ENCODE results near the gene NUDT3. TPM values are rescaled to one million over a fixed set of nuclear protein-coding genes. Genes with fewer than 3 reads are reported as not detected.
A peak's percentile ranks its signal among the peaks of the same experiment; 100 is the strongest.

The NUDT3 gene
- total and polyA plus RNA-seq, 8 donors, result 8.7 to 34.0 (median 13.1) TPM

- no peaks in the 10 kb centered on the region for H3K9me3 ChIP-seq
- H3K27me3 ChIP-seq, result no peaks in the 10 kb centered on the region
- DNase-seq, result no peak
- no peak overlapping the region for H3K27ac ChIP-seq
- intact Hi-C loops (cut with DNase I; ENCODE audit: low total_unique reads), result no loop called here
- H3K4me1 ChIP-seq, result peaks cover 28 to 70% (median 33%) of the 10 kb centered on the region in 4 donors
- TF ChIP-seq EP300 (IDR thresholded peaks at IDR 0.05), result no peak
- TF ChIP-seq POLR2A (IDR thresholded peaks at IDR 0.05), result no peak
- no peak for TF ChIP-seq CTCF (IDR thresholded peaks at IDR 0.05)
- no peak for TF ChIP-seq POLR2AphosphoS5 (IDR thresholded peaks at IDR 0.05)
- H3K4me3 ChIP-seq, result no peak overlapping the region
- H3K36me3 ChIP-seq, result peaks cover 4 to 49% (median 35%) of the 10 kb centered on the region in 4 donors
- 85 to 91% (median 88%) methylated on average over 13 of the region's 13 CpGs for WGBS, 5 donors
Measured at GRCh38 chr6:34241351-34242215, 150.9 kb downstream of the NUDT3 start.

- no peak overlapping the region for H3K27ac ChIP-seq
- no peak overlapping the region for H3K4me3 ChIP-seq
- WGBS, 5 donors, result 74 to 84% (median 75%) methylated on average over 22 of the region's 22 CpGs
- no peak for TF ChIP-seq CTCF (IDR thresholded peaks at IDR 0.05)
- TF ChIP-seq POLR2A (IDR thresholded peaks at IDR 0.05), result no peak
- no peak for TF ChIP-seq EP300 (IDR thresholded peaks at IDR 0.05)
- TF ChIP-seq POLR2AphosphoS5 (IDR thresholded peaks at IDR 0.05), result no peak
- intact Hi-C loops (cut with DNase I; ENCODE audit: low total_unique reads), result no loop called here
- H3K4me1 ChIP-seq, result peaks cover 37 to 71% (median 40%) of the 10 kb centered on the region in 4 donors
- peak in 1 of 2 donors; percentile 26 for DNase-seq
- H3K36me3 ChIP-seq, result peaks cover 4 to 49% (median 34%) of the 10 kb centered on the region in 4 donors
- H3K9me3 ChIP-seq, result no peaks in the 10 kb centered on the region
- no peaks in the 10 kb centered on the region for H3K27me3 ChIP-seq
Measured at GRCh38 chr6:34240329-34241248, 151.9 kb downstream of the NUDT3 start.

GRCh38 chr6:34239893-34240292 is 152.6 kb downstream of the NUDT3 start:
- 77 to 100% (median 86%) methylated on average over 2 of the region's 2 CpGs for WGBS, 5 donors
- H3K4me1 ChIP-seq, result peaks cover 39 to 70% (median 44%) of the 10 kb centered on the region in 4 donors
- TF ChIP-seq CTCF (IDR thresholded peaks at IDR 0.05) (no peak), POLR2AphosphoS5 (IDR thresholded peaks at IDR 0.05) (no peak), EP300 (IDR thresholded peaks at IDR 0.05) (no peak), POLR2A (IDR thresholded peaks at IDR 0.05) (no peak)

GRCh38 chr6:34239500-34239825 is 153.0 kb downstream of the NUDT3 start:
- DNase-seq, result peak in 1 of 2 donors; percentile 1

More at GRCh38 chr6:34239893-34240292, 152.6 kb downstream of the NUDT3 start:
- Histone ChIP-seq H3K4me3 (no peak overlapping the region), H3K27ac (no peak overlapping the region), H3K27me3 (no peaks in the 10 kb centered on the region), H3K9me3 (no peaks in the 10 kb centered on the region), H3K36me3 (peaks cover 4 to 45% (median 34%) of the 10 kb centered on the region in 4 donors)
- no peak for DNase-seq
- intact Hi-C loops (cut with DNase I; ENCODE audit: low total_unique reads), result no loop called here

More at GRCh38 chr6:34239500-34239825, 153.0 kb downstream of the NUDT3 start:
- Histone ChIP-seq H3K27ac (no peak overlapping the region), H3K27me3 (no peaks in the 10 kb centered on the region), H3K36me3 (peaks cover 4 to 43% (median 34%) of the 10 kb centered on the region in 4 donors), H3K4me1 (peaks cover 34 to 65% (median 41%) of the 10 kb centered on the region in 4 donors), H3K9me3 (no peaks in the 10 kb centered on the region), H3K4me3 (no peak overlapping the region)
- TF ChIP-seq CTCF (IDR thresholded peaks at IDR 0.05) (no peak), POLR2A (IDR thresholded peaks at IDR 0.05) (no peak), EP300 (IDR thresholded peaks at IDR 0.05) (no peak), POLR2AphosphoS5 (IDR thresholded peaks at IDR 0.05) (no peak)
- WGBS, 5 donors, result 77 to 95% (median 87%) methylated on average over 3 of the region's 3 CpGs
- intact Hi-C loops (cut with DNase I; ENCODE audit: low total_unique reads), result no loop called here
